ENCODE data around the gene SREK1.
"Not testable (repeated sequence)": the region's sequence is repeated elsewhere in the genome, so short reads cannot be mapped to it uniquely, and the experiment has no call there.

SREK1 gene

GRCh38 chr5:66144074-66144833 lies at the start of gene SREK1:
Gene SREK1, plus strand, starts transcription at chr5:66144300. Its CDS starts 77 bp downstream, at chr5:66144377.
- peak; percentile 86 to 89 for DNase-seq

GRCh38 chr5:66100851-66101250 lies 43.2 kb upstream of the SREK1 start:
- no peak for DNase-seq

GRCh38 chr5:66113160-66113559 lies 30.9 kb upstream of the SREK1 start:
- no peak for DNase-seq

- DNase-seq: no peak
Observed at GRCh38 chr5:66118304-66118703, 25.8 kb upstream of the SREK1 start.

GRCh38 chr5:66122379-66123034 lies 21.6 kb upstream of the SREK1 start:
- no peak for DNase-seq

GRCh38 chr5:66129144-66129543 lies 15.0 kb upstream of the SREK1 start:
- no peak for DNase-seq

GRCh38 chr5:66130493-66130892 lies 13.6 kb upstream of the SREK1 start:
- DNase-seq: no peak

- DNase-seq: no peak
Observed at GRCh38 chr5:66134407-66134861, 9.7 kb upstream of the SREK1 start.

GRCh38 chr5:66136053-66136452 lies 8.0 kb upstream of the SREK1 start:
- DNase-seq: no peak

GRCh38 chr5:66136944-66137343 lies 7.2 kb upstream of the SREK1 start:
- not testable (repeated sequence) for DNase-seq

GRCh38 chr5:66138637-66139317 lies 5.3 kb upstream of the SREK1 start:
- no peak for DNase-seq

GRCh38 chr5:66139318-66139712 lies 4.8 kb upstream of the SREK1 start:
- DNase-seq: no peak

- peak in 1 of 2 donors; percentile 14 for DNase-seq
Observed at GRCh38 chr5:66142417-66142816, 1.7 kb upstream of the SREK1 start.

GRCh38 chr5:66143473-66144073 lies 527 bp upstream of the SREK1 start:
- no peak for DNase-seq

GRCh38 chr5:66144834-66145390 lies 812 bp downstream of the SREK1 start:
- no peak for DNase-seq

GRCh38 chr5:66145737-66146136 lies 1.6 kb downstream of the SREK1 start:
- no peak for DNase-seq

- DNase-seq: no peak
Observed at GRCh38 chr5:66149950-66150349, 5.8 kb downstream of the SREK1 start.

- no peak for DNase-seq
Observed at GRCh38 chr5:66151030-66151429, 6.9 kb downstream of the SREK1 start.

GRCh38 chr5:66151491-66151890 lies 7.4 kb downstream of the SREK1 start:
- DNase-seq: no peak

GRCh38 chr5:66157046-66157445 lies 12.9 kb downstream of the SREK1 start:
- no peak for DNase-seq

GRCh38 chr5:66161356-66161755 lies 17.3 kb downstream of the SREK1 start:
- DNase-seq: no peak

- no peak for DNase-seq
Observed at GRCh38 chr5:66164044-66164790, 20.1 kb downstream of the SREK1 start.

All from CD4-positive, alpha-beta T cell treated with Interferon alpha-2 for 1 hour (primary cell).